ENCODE data around the gene ZNF844.

ZNF844 gene

GRCh38 chr19:12035220-12036172 is 29.0 kb upstream of the ZNF844 start, which contains the start of gene ZNF433 (continued):
- TF ChIP-seq ZBTB10 (tag by site-specific recombination; IDR thresholded peaks at IDR 0.05) (no peak), ZNF2 (tag by site-specific recombination; IDR thresholded peaks at IDR 0.05) (no peak; the same call in 1 of the 2 replicates), ZNF184 (tag by site-specific recombination; IDR thresholded peaks at IDR 0.05) (0 out of 2 replicates have a peak, but pooled peaks have one; percentile 13), ZSCAN5A (tag by site-specific recombination; IDR thresholded peaks at IDR 0.05) (no peak), ZSCAN16 (tag by site-specific recombination; IDR thresholded peaks at IDR 0.05) (no peak), SP7 (tag by site-specific recombination; IDR thresholded peaks at IDR 0.05) (peak; percentile 59; the same call in 1 of the 2 replicates), HOXD13 (CRISPR knock-in tag; IDR thresholded peaks at IDR 0.05; ENCODE audit: borderline replicate concordance) (no peak), SCRT2 (tag by site-specific recombination; IDR thresholded peaks at IDR 0.05) (no peak), ZNF521 (tag by site-specific recombination; IDR thresholded peaks at IDR 0.05) (no peak), ZNF366 (tag by site-specific recombination; conservative IDR thresholded peaks at IDR 0.05) (no peak), KLF17 (tag by site-specific recombination; IDR thresholded peaks at IDR 0.05) (no peak), PRDM10 (tag by site-specific recombination; IDR thresholded peaks at IDR 0.05) (0 out of 2 replicates have a peak, but pooled peaks have one; percentile 47), ZNF621 (tag by site-specific recombination; IDR thresholded peaks at IDR 0.05) (no peak), ZNF514 (tag by site-specific recombination; IDR thresholded peaks at IDR 0.05) (no peak), ZNF16 (tag by site-specific recombination; IDR thresholded peaks at IDR 0.05; ENCODE audit: low read depth) (no peak), ZNF510 (tag by site-specific recombination; IDR thresholded peaks at IDR 0.05; ENCODE audit: insufficient replicate concordance) (no peak), ZNF629 (tag by site-specific recombination; IDR thresholded peaks at IDR 0.05) (no peak), ZFP3 (tag by site-specific recombination; IDR thresholded peaks at IDR 0.05; ENCODE audit: low read depth) (no peak), ZNF426 (tag by site-specific recombination; IDR thresholded peaks at IDR 0.05) (no peak), ZNF354C (tag by site-specific recombination; IDR thresholded peaks at IDR 0.05; ENCODE audit: borderline replicate concordance, low read depth) (no peak), ZNF843 (tag by site-specific recombination; IDR thresholded peaks at IDR 0.05) (no peak), ZNF548 (tag by site-specific recombination; IDR thresholded peaks at IDR 0.05) (no peak), BCL11A (tag by site-specific recombination; IDR thresholded peaks at IDR 0.05; ENCODE audit: low read depth) (no peak), ZNF341 (tag by site-specific recombination; IDR thresholded peaks at IDR 0.05; ENCODE audit: low read depth) (no peak), ZNF837 (tag by site-specific recombination; IDR thresholded peaks at IDR 0.05) (no peak), ZNF214 (tag by site-specific recombination; IDR thresholded peaks at IDR 0.05; ENCODE audit: borderline replicate concordance) (no peak), ZNF529 (tag by site-specific recombination; IDR thresholded peaks at IDR 0.05; ENCODE audit: insufficient replicate concordance) (no peak), ZNF560 (tag by site-specific recombination; IDR thresholded peaks at IDR 0.05; ENCODE audit: borderline replicate concordance) (no peak), ZNF416 (tag by site-specific recombination; IDR thresholded peaks at IDR 0.05) (no peak), ZXDB (tag by site-specific recombination; IDR thresholded peaks at IDR 0.05) (peak; percentile 67; the same call in 1 of the 2 replicates)
